A673 (cell line): ENCODE data around the gene STPG3. TPM values are rescaled to one million over a fixed set of nuclear protein-coding genes. Genes with fewer than 3 reads are reported as not detected.
"Not testable (repeated sequence)": the region's sequence is repeated elsewhere in the genome, so short reads cannot be mapped to it uniquely, and the experiment has no call there.

Experiments used
- BruUV-seq: library from RNA; stranded (reverse); fragments of 400-500 nt; replicated peaks from 2 replicates; lab custom pipeline; 2021; lab: Mats Ljungman, UMichigan
- CTCF ChIA-PET: fragments of 300-600 bp; sonication (Branson Sonifier 250); formaldehyde crosslinking; loops from one replicate; lab custom pipeline; 2022; ENCODE audit warnings: antibody characterized with exemption; lab: Charles Lee
- POLR2A ChIA-PET: fragments of 300-600 bp; sonication (Branson Sonifier 250); formaldehyde crosslinking; loops from one replicate; lab custom pipeline; 2022; ENCODE audit warnings: antibody characterized with exemption; ENCODE audit not compliant: low non-redundant PET; lab: Charles Lee
- DNase-seq: peaks from one replicate; pipeline ENCODE4 v3.0.0-alpha.2; 2015; ENCODE audit warnings: low spot score
- H3K27ac ChIP-seq: fragments of 200-600 bp; sonication (generic); 2 replicates; pipeline ENCODE4 v1.5.1; 2016; ENCODE audit warnings: mixed run types, low read depth, mild to moderate bottlenecking, mixed read lengths, antibody characterized with exemption, low read length; ENCODE audit not compliant: poor library complexity, severe bottlenecking
- H3K27me3 ChIP-seq: fragments of 200-600 bp; sonication (generic); replicated peaks from 2 replicates; pipeline ENCODE4 v1.6.1; 2017; ENCODE audit warnings: mixed run types, low read depth, mild to moderate bottlenecking, mixed read lengths, antibody characterized with exemption, low read length; ENCODE audit not compliant: insufficient read depth, poor library complexity
- H3K36me3 ChIP-seq: fragments of 200-600 bp; sonication (generic); 2 replicates; pipeline ENCODE4 v1.6.1; 2016; ENCODE audit warnings: mixed run types, mild to moderate bottlenecking, mixed read lengths, antibody characterized with exemption, low read length; ENCODE audit not compliant: insufficient read depth, poor library complexity, severe bottlenecking
- H3K4me1 ChIP-seq: fragments of 200-600 bp; sonication (generic); 2 replicates; pipeline ENCODE4 v1.6.1; 2017; ENCODE audit warnings: mixed run types, mild to moderate bottlenecking, mixed read lengths, antibody characterized with exemption, low read length; ENCODE audit not compliant: insufficient read depth, poor library complexity, severe bottlenecking
- H3K4me3 ChIP-seq: fragments of 200-600 bp; sonication (generic); 2 replicates; pipeline ENCODE4 v1.5.1; 2016; ENCODE audit warnings: low read depth, mixed run types, mild to moderate bottlenecking, mixed read lengths, low read length; ENCODE audit not compliant: poor library complexity, severe bottlenecking
- H3K9me3 ChIP-seq: fragments of 200-600 bp; sonication (generic); 2 replicates; pipeline ENCODE4 v1.6.1; 2016; ENCODE audit warnings: mixed run types, low read depth, mild to moderate bottlenecking, mixed read lengths, antibody characterized with exemption, low read length; ENCODE audit not compliant: poor library complexity, severe bottlenecking
- EZH2 ChIP-seq: fragments of 200-600 bp; sonication (generic); IDR thresholded peaks from 2 replicates; pipeline ENCODE4 v1.6.1; 2017; ENCODE audit warnings: borderline replicate concordance, low read depth, mild to moderate bottlenecking, mixed read lengths, antibody characterized with exemption, low read length; ENCODE audit not compliant: poor library complexity, severe bottlenecking
- intact Hi-C: fragments of 100-400 bp; cut with micrococcal nuclease; formaldehyde crosslinking; loops from one replicate; pipeline ENCODE4 v1.10.0; 2022; ENCODE audit not compliant: unreplicated experiment
- total RNA-seq: library from RNA; stranded (reverse); gene quantifications from 2 replicates; pipeline ENCODE4 v1.2.3, GENCODE V29; 2021
- TF ChIP-seq, protein P1 (sequence below): fragments of 300-800, 200-600 bp; sonication (generic); conservative IDR thresholded peaks from 2 replicates; pipeline ENCODE4 v1.5.1; 2017; ENCODE audit warnings: low read depth, mild to moderate bottlenecking, antibody characterized with exemption, low read length, moderate library complexity, mixed read lengths

STPG3 gene
- total RNA-seq, 1 experiment from 2014 or later, result not detected

DNA sequence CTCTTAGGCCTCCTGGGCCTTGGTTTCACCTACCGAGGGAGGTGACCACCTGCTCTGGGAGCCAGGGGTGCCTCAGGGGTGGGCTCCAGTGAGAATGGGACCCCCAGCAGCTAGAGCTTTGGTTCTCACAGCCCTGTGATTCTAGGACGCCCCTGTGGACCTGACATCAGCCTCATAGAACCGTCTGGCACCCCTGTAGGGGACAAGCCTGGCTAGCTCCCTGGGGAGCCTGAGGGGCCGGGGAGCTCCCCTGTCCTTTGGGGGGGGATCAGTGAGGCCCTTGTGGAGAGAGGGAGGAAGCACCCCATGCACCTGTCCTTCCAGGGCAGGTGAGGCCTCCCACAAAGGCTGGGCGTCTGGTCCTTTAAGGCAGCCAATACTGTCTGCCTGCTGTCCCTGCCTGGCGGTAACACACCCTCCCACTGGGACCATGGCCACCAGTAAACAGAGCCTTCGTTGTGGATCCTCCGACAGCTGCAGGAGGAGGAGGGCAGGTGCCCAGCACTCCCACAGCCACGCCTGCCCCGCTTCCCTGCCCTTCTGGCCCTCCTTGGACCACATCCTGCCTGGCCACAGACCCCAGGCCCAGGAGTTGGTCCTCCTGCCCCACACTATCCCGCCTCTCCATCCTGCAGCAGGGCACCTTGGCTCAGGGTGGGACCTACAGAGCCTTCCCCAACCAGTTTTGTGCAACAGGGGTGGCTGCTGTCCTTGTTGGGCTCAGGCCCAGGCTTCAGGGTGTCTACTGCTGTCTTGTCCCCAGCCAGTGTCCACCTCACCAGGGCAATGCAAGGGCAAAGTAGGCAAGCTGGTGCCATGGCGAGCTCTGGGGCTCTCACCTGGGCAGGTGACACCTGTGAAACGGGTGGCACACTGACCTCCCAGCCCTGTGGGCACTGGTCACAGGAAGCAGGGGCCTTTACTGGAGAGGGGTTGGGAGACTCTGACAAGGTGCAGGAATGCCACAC lies 13.0 kb upstream of the STPG3 start:
- Histone ChIP-seq H3K4me1 (peaks cover 27% of the 10 kb centered on the region), H3K27me3 (no peaks in the 10 kb centered on the region), H3K9me3 (no peaks in the 10 kb centered on the region), H3K36me3 (peaks cover 15% of the 10 kb centered on the region), H3K4me3 (no peak overlapping the region), H3K27ac (peak overlapping the region; percentile 62)
- no peak for TF ChIP-seq EZH2
- TF ChIP-seq, protein P1, sequence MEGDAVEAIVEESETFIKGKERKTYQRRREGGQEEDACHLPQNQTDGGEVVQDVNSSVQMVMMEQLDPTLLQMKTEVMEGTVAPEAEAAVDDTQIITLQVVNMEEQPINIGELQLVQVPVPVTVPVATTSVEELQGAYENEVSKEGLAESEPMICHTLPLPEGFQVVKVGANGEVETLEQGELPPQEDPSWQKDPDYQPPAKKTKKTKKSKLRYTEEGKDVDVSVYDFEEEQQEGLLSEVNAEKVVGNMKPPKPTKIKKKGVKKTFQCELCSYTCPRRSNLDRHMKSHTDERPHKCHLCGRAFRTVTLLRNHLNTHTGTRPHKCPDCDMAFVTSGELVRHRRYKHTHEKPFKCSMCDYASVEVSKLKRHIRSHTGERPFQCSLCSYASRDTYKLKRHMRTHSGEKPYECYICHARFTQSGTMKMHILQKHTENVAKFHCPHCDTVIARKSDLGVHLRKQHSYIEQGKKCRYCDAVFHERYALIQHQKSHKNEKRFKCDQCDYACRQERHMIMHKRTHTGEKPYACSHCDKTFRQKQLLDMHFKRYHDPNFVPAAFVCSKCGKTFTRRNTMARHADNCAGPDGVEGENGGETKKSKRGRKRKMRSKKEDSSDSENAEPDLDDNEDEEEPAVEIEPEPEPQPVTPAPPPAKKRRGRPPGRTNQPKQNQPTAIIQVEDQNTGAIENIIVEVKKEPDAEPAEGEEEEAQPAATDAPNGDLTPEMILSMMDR, result no peak
- POLR2A ChIA-PET, result no interaction called here
- no TSS peak for BruUV-seq
- CTCF ChIA-PET, result interaction anchor here (0.6 kb wide), 1 partner anchor 367 kb away, joined by 3 read pairs; no protein-coding TSS in a partner anchor
- intact Hi-C loops, result loop anchor here (5.0 kb wide), 1 partner anchor 191 kb away; the partner anchor contains the start of gene NPDC1
- DNase-seq, result no peak

DNA sequence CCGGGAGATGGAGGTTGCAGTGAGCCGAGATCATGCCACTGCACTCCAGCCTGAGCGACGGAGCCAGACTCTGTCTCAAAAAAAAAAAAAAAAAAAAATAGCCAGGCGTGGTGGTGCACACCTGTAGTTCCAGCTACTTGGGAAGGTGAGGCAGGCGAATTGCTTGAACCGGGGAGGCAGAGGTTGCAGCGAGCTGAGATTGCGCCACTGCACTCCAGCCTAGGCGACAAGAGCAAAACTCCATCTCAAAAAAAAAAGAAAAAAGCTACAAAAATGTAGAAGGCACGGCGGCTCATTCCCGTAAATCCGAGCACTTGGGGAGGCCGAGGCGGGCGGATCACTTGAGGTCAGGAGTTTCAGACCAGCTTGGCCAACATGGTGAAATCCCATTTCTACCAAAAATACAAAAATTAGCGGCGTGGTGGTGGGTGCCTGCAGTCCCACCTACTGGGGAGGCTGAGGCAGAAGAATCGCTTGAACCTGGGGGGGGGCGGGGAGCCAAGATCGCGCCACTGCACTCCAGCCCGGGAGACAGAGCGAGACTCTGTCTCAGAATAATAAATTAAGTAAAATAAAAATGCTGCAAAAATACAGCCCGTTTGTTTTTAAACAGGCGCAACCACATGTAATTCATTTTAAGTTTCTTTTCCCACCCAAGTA lies 11.4 kb upstream of the STPG3 start:
- BruUV-seq, result TSS peak; percentile 65
- ChIA-PET CTCF (interaction anchor here (0.6 kb wide), 1 partner anchor 211 kb away, joined by 5 read pairs; no protein-coding TSS in a partner anchor), POLR2A (interaction anchor here (1.2 kb wide), 1 partner anchor 12 kb away, joined by 3 read pairs; the partner anchor contains the start of gene RNF224)
- H3K9me3 ChIP-seq, H3K27me3 ChIP-seq, DNase-seq: not testable (repeated sequence)
- Histone ChIP-seq H3K36me3 (peaks cover 24% of the 10 kb centered on the region), H3K4me3 (peak overlapping the region; percentile 97), H3K27ac (peak overlapping the region; percentile 98), H3K4me1 (peaks cover 41% of the 10 kb centered on the region)
- intact Hi-C loops, result loop anchor here (2.0 to 5.0 kb wide), 2 partner anchors 39 to 192 kb away; partner anchors contain the start of genes NPDC1 and TPRN

DNA sequence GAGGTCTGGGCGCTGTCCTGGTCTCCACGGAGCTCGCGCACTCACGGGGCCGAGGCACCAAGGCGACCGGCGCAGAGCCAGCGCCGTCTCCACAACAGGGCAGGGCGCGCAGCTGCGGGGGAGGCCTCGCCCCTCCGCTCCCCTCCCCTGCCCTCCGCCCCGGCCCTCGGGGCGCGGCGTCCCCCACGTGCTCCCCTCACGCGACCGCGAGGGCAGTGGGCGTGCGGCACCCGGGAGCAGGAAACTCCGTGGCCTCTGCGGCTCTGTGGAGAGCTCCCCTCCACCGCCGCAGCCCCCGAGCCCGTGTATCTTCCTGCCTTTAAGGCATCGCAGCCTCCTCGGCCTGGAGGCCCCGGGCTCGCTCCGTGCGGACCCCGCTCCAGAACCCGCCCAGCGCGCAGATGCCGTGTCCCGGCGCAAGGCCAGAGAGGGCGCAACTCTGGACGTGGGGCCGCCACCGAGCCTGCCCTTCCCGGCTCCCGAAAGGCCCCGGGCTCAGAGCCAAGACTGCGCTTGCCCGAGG lies 10.7 kb upstream of the STPG3 start:
- Histone ChIP-seq H3K4me3 (peak overlapping the region; percentile 97), H3K9me3 (no peaks in the 10 kb centered on the region), H3K27me3 (no peaks in the 10 kb centered on the region), H3K27ac (peak overlapping the region; percentile 98), H3K36me3 (peaks cover 24% of the 10 kb centered on the region), H3K4me1 (peaks cover 44% of the 10 kb centered on the region)
- TF ChIP-seq, protein P1, result no peak
- TF ChIP-seq EZH2, result no peak
- intact Hi-C loops, result loop anchor here (2.0 kb wide), 1 partner anchor 40 kb away; the partner anchor contains the start of gene TPRN
- CTCF ChIA-PET, result interaction anchor here (0.5 to 0.6 kb wide), 2 partner anchors 89 to 440 kb away, joined by 13 to 15 read pairs; no protein-coding TSS in a partner anchor
- BruUV-seq, result no TSS peak
- POLR2A ChIA-PET, result interaction anchor here (0.6 to 1.2 kb wide), 6 partner anchors 13 to 346 kb away, joined by 3 to 16 read pairs (median 4); partner anchors contain the start of genes NELFB and RNF224
- peak; percentile 78 for DNase-seq
